HEK293T (cell line): ENCODE data around the gene ODAD3.

Experiments
- ELF4 ChIP-seq: fragments of 450-650 bp; IDR thresholded peaks from 2 replicates; pipeline ENCODE4 v1.6.1; 2017; ENCODE audit warnings: antibody characterized with exemption
- HDGF ChIP-seq: fragments of 450-650 bp; IDR thresholded peaks from 2 replicates; pipeline ENCODE4 v1.6.1; 2017; ENCODE audit warnings: antibody characterized with exemption, borderline replicate concordance
- SP1 ChIP-seq: fragments of 450-650 bp; IDR thresholded peaks from 2 replicates; pipeline ENCODE4 v1.6.1; 2017

DNA sequence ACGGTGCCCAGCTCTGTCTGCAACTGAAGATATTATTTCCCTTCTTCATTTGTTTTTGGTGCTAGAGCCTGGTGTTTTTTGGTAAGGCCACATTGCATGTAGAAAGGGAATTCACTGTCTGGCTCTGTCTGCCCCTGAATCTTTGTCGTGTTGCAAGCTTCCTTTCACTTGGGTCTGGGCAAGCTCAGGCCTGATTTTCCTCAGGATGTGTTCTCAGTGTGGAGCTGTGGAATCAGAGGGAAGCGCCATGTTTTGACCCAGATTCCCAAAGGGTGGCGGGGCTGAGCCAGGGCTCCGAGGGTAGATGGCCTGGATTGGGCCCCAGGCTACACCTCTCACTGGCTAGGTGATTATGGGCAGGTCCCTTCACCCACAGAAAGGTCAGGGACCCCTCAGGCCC is 9.1 kb upstream of the ODAD3 start:
- TF ChIP-seq ELF4 (no peak), HDGF (no peak), SP1 (no peak)
